Measurements from ENCODE around the gene BATF3.
"Not testable (repeated sequence)": the region's sequence is repeated elsewhere in the genome, so short reads cannot be mapped to it uniquely, and the experiment has no call there.

BATF3 gene

DNA sequence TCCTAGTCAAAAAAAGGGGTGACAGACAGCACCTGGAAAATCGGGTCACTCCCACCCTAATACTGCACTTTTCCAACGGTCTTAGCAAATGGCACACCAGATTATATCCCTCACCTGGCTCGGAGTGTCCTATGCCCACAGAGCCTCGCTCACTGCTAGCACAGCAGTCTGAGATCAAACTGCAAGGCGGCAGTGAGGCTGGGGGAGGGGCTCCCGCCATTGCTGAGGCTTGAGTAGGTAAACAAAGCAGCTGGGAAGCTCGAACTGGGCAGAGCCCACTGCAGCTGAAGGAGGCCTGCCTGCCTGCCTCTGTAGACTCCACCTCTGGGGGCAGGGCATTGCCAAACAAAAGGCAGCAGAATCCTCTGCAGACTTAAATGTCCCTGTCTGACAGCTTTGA lies 41.4 kb downstream of the BATF3 start:
- DNase-seq (ENCODE audit: low spot score) = not testable (repeated sequence)

DNA sequence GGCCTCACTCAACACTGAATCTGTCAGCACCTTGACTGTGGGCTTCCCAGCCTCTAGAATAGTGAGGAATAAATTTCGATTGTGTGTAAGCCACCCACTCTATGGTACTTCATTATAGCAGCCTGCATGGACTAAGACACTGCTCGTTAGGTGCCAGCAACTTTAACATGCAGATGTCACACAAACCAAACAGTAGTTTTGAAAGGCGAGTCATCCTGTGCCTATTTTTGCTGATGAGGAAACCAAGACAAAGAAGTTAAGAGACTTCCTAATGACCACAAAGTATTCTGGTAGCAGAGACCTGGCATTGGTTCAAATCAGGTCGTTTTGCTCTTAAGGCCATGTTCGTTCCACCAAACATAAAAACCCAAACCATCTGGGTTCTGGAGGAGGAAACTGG lies 42.9 kb downstream of the BATF3 start:
- DNase-seq (ENCODE audit: low spot score) = no peak

DNA sequence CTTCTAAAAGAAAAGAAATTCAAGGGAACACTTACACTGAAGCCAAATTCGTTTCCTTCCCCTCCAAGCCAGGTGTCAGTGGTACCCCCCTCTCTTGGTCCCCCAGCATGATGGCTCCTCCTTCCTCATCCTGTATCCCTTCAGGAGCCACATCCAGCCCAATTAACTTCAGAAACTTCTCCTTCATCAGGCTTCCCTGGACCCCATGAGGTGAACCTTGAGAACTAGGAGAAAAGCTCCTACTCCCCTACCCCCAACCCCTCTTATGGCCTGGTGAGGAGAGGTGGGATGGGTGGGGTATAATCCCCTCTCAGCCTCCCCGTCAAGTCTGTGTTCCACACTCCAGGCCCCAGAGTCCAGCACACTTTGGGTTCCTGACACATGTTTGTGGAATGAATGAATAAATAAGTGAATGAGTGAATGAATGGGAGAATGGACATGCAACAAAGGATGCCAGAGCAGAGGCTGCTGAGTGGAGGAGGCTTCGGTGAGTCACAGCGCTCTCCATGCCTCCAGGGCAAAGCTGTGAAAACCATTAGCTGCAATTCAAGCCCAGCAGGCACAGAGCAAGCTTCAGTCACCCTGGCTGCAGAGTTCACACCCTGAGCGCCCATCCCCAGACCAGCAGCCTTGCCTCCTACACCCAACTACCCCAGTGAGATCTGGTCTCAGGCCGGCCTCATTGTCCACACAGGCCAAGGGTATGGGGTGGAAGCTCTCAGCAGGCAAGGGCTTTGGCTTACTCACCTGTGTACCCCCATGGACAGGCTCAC lies 43.8 kb downstream of the BATF3 start:
- no peak for DNase-seq (ENCODE audit: low spot score)

DNA sequence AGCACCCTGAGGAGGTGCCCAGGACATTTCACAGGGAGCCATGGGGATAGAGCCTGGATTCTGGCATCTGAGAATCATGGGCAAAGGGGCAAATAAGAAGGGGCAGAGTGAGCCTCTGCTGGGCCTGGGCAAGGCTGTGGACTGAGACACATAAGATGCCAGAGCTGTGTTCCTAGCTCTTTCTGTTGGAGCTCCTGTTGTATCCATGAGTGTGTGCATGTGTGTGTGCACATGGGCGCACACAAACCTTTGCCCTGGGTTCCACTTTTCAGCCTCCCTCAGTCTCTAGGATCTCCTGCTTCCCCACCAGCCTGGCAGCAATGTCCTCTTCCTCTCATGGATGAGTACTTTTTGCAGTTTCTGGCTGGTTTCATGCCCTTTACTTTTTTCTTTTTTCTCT lies 47.0 kb downstream of the BATF3 start:
- DNase-seq (ENCODE audit: low spot score) = no peak

DNA sequence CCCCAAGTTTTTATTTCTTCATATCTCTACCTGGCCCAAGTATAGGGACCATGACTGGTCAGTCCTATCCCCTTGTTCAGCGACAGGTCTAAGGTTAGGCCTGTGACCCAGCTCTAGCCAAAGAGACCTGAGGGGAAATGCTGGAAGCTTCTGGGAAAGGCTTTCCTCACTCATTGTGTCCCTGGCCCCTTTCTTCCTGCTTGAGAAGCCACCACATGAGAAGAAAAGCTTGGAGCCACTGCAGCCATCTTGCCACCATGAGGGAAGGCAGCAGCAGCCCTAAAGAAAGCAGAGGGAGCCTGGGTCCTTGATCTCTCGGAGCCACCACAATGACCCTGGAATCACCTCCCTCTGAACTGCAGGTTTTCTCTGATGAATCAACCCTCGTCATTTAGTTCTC lies 47.7 kb downstream of the BATF3 start:
- DNase-seq (ENCODE audit: low spot score) = no peak

DNA sequence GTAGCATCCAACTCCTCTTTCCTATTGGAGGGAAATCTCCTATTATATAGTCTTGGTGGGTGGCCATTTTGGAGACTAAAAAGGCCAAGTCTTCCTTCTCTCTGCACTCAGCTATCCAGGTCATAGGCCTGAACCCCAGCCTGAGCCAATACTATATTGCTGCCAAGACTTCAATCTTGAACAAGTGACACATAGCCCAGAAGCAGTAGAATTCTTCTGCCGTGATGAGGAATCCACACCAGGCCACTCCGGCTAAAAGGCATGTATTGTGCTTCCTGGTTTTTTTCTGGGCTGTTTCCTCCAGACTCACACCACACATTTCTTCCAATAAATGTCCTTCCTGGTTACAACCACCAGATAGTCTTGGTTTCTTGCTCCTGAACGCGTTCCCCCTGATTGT lies 48.1 kb downstream of the BATF3 start:
- no peak for DNase-seq (ENCODE audit: low spot score)

DNA sequence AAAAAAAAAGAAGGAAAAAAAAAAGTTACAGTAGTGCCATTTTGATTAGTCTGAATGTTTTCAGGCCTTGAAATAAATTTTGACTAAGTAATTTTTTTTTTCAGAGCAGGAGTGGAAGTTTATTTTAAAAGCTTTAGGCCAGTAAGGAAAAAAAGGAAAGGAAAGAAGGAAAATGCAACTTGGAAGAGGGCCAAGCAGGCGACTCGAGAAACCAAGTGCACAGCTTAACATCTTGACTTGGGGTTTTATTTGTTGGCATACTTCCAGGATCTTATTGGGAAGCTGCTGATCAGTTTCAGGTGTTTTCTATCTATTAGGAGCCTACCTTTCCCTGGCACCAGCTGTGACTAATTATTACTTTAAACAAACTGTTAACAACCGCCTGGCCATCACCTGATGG lies 49.4 kb downstream of the BATF3 start:
- DNase-seq (ENCODE audit: low spot score) = no peak

DNA sequence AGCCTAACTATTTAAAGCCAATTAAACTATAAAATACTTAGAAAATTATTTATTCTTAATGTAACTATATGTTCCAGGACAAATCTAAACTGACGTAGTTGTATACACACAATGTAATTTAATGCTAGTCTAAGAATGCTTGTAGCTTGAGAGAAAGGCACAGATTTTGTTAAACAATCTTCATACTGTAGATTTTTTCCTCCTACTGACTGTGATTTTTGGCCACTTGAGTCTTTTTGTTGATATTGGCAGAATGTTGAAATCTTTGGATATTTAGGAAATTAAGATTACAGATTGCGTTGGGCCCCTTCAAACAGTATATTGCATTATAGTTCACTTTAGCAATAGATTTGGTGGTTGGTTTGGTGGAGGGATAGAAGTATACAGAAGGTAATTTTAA lies 50.6 kb downstream of the BATF3 start:
- DNase-seq (ENCODE audit: low spot score) = no peak

DNA sequence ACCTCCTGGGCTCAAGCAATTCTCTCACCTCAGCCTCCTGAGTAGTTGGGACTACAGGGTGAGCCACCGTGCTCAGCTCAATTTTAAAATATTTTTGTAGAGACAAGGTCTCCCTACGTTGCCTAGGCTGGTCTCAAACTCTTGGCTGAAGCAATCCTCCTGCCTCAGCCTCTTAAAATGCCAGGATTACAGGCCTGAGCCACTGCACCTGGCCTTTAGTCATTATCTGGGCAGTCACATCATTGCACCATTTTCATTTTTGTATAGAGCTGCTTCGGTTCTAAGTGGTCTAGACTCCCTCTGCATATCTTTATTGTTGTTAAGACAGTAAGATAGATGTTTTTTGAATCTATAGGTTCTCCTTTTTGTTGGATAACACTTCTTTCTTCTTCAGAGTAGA lies 51.2 kb downstream of the BATF3 start:
- no peak for DNase-seq (ENCODE audit: low spot score)

DNA sequence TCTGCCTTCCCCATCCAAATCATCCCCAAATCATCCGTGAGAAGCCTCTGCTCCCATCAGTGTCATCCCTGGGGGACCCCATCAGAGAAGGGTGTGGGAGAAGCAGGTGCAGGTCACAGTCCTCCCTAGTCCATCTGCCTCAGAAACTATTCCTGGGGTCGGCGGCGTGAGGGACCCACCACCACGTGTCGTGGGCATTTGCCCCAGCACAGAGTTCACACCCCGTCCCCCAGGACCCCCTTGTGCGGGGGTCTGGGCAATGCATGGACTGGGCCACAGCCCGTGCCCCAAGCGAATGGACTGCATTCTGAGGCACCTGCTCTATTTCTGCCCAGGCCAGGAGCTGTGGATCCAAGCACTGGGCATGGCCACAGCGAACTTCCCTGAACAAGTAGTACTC lies 52.6 kb downstream of the BATF3 start:
- DNase-seq (ENCODE audit: low spot score) = no peak

DNA sequence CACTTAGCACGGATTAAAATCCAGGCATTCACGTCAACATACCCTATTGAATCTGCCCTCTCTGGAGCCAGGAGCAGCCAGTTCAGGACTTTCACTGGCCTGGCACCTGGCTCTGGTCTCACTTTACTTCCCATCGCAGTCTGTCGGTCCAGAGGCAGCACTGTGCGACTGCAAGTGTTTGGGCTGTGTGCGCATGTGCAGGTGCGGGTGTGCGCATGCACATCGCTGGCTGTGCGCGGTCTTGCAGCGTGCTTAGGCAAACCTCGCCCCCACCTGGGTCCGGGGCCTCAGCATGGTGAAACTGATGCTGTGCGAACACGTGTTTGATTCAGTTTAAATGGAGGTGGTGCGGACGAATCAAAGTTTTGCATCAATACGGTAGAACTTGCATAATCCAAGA lies 53.1 kb downstream of the BATF3 start:
- DNase-seq (ENCODE audit: low spot score) = no peak

DNA sequence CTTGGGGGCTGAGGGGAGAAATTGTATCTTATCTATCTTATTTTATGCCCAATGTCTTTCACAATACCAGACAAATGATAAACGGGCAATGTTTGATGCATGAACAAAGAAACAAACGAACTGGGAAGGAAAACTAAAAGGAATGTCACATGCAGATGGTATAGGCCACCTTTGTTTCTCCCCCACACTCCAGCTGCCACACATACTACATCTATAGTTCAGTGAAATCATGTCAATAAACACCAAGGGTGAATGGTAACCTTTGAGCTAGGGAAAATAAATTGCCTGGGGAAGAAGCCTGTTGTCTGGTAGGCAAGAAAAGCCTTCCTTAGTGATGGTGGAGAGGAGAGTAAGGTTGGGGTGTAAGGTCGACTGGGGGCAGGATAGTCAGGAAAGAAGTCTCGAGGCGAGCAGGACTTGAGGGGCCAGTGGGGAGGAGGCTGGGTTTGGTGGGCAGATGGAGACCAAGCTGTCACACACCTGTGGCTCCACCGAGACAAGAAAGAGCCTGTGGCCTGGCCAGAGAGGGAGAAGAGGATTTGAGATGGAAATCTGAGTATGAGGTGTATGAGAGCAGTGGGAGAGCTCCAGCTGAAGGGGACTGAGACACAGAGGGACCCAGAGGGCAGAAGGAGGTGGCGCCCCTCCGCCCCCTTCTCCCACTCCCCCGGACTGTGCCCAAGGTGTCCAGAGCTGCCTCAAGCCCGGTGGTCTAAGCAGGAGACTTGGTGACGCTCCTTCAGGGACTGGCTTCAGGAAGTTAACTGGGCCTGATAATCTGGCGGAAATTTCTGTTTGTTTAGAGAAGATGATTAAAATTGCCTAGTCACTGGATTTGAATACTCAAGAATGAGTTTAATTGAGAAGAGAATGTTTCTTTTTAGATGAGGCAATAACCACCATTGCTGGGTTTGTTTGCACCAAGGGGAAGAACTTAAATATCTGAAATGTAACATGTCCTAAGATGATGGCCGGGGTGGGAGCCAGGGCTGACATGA lies 53.8 kb downstream of the BATF3 start:
- DNase-seq (ENCODE audit: low spot score) = no peak

DNA sequence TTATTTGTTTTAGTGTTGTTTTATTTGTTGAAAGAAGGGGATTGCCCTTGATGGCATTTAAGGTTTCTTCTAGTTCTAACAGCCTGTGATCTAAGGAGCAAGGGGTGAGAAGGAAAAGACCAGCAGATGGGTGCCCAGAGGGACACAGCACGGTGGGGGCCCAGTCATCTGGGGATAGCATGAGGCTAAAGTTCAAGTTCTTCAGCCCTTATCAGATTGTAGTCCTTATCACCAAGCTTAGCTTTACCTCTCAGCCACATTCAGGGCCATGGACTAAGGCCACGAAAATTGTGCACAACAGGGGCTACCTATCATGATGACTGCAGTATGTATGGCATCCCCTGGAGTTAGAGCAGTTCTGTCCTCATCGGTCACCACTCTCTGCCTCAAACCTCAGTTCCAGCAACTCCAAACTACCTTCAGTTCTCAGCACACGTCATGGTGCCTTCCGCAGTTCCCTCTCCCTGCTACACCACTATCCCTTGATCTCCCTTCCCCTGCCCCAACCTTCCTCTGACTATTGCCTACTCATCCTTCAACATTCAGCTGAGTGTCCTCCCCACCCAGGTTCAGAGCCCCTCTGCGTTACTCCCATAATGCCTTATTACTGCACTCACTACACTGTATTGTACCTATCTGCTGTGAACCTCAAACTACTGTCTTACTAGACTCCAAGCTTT lies 54.6 kb downstream of the BATF3 start:
- DNase-seq (ENCODE audit: low spot score) = no peak

DNA sequence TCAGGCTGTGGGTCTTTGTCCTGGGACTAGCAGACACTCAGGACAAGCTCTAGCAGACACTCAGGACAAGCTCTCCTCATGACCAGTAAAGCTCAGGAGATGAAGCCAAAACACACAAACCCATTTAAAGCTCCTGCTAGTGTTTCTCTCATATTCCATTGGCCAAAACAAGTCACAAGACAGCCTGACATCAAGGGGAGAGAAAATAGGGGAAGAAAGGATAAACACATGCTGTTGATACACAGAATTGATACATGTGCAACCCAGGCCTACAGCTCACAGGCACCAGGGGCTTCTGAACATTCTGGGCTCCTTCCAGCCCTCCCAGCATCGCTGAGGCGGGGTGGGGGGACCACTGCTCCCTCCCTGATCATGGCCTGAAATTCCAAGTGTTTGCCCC lies 55.8 kb downstream of the BATF3 start:
- no peak for DNase-seq (ENCODE audit: low spot score)

DNA sequence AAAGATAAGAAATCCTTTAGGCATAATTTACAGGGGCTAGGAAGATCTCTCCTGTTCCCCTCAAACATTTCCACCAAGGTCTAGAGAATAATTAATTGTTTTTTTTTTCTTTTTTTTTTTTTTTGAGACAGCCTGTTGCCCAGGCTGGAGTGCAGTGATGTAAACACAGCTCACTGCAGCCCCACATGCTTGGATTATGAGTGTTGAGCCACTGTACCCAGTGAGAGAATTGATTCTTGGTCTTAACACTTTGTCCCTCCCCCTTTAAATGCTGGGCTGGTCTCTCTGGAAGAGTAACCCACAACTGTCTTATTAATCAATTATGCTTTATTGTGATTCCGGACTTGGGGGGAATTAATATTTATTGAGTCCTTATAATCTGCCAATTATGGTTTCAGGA lies 57.7 kb downstream of the BATF3 start:
- no peak for DNase-seq (ENCODE audit: low spot score)

DNA sequence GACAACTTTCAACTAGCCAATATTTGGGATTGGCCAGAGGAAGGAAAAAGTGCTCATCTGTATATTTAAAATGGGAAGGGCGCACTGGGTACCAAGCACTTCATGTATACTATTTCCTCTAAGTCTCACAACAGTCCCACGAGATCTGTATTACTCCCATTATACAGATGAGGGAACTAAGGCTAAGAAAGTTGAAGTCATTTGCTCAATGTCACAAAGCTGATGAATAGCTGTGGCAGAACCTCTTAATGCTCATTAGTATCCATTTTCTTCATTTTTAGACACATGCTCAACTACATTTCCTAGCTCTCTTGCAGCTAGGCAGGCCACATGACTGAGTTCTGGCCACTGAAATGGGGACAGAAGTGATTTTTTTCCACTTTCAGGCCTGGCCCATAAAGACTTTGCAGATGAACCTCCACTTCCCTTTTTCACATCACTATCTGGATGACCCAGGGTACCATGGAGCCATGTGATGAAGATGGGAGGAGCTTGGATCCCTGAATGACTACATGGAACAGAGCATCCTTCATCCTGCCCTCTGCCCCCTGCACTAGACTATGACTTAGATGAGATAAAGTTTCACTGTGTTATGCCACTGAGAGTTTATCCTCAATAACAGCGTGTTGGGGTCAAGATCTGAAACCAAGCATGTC lies 59.3 kb downstream of the BATF3 start:
- no peak for DNase-seq (ENCODE audit: low spot score)

DNA sequence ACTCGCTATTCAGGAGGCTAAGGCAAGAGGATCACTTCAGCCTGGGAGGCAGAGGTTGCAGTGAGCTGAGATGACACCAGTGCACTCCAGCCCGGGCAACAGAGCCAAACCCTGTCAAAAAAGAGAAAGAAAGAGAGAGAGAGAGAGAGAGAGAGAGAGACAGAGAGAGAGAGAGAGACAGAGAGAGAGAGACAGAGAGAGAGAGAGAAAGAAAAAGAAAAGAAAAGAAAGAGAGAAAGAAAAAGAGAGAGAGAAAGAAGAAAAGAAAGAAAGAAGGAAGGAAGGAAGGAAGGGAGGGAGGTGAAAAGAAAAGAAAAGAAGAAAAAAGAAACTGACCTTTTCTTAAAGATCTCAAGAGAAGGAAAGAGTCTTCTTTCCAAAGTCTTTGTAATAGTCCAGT lies 60.1 kb downstream of the BATF3 start:
- DNase-seq (ENCODE audit: low spot score) = not testable (repeated sequence)

DNA sequence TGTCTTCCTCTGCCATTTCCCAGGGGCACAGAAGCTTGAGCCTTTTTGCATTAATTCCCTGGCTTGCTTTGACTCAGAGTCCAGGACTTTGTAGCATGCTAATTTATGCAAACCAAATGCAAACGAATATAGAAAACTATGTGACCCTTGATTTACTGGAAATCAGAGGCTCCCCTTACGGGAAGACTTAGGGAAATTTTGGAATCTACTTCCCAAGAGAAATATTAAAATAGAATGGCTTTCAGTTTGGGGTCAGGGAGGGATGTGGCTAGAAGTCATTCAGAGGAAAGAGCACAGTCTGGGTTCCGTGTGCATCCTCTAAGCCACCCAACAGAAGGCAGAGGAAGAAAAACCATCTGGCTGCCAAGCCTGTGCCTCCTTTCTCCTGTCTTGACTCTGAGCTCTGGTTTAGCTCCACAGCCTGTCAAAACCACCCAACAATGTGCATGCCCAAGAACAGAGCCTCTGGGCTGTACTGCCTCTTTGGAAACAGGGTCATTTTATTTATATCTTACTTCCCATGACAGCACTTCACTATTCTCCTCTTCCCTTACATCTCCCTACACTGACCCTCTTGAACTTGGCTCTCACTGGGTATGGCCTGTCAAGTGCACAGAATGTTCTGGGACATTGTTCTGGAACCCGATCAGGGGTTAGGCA lies 61.0 kb downstream of the BATF3 start:
- peak; percentile 27 for DNase-seq (ENCODE audit: low spot score)

DNA sequence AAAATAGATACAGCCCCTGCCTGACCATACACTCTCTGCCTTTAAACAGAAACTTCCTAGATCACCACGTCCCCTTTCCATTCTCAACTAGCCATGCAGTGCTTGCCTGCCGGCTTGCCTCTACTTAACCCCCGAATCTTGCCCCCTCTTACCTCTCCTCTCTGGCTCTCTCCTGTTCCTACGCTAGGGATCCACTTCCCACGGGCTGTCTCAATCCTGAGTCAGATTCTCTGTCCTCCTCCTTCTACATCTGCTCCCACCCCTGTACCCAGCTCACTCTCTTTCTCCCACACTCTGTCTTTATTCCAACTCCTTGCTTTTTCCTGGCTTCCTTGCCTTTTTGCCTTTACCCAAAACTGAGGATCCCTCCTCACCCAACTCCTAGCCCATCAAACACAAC lies 61.7 kb downstream of the BATF3 start:
- DNase-seq (ENCODE audit: low spot score) = no peak

Data from pons (tissue), 1 donor.